GM12864 (cell line): Measurements from ENCODE around the gene CLIC4.
"Not testable (repeated sequence)": the region's sequence is repeated elsewhere in the genome, so short reads cannot be mapped to it uniquely, and the experiment has no call there.

ENCODE experiments used
- DNase-seq: peaks from one replicate; pipeline ENCODE4 v3.0.0-alpha.2; 2011; ENCODE audit warnings: low read depth
- H3K4me3 ChIP-seq: 2 replicates; pipeline ENCODE4 v1.5.1; 2011; ENCODE audit warnings: mild to moderate bottlenecking, low read depth, low read length, control low read depth
- TF ChIP-seq, protein P1 (sequence below): IDR thresholded peaks from 2 replicates; pipeline ENCODE4 v1.5.1; 2011; ENCODE audit warnings: low read depth, mild to moderate bottlenecking, moderate library complexity, low read length, control low read depth, inconsistent platforms; ENCODE audit errors: missing control alignments

The CLIC4 gene

DNA sequence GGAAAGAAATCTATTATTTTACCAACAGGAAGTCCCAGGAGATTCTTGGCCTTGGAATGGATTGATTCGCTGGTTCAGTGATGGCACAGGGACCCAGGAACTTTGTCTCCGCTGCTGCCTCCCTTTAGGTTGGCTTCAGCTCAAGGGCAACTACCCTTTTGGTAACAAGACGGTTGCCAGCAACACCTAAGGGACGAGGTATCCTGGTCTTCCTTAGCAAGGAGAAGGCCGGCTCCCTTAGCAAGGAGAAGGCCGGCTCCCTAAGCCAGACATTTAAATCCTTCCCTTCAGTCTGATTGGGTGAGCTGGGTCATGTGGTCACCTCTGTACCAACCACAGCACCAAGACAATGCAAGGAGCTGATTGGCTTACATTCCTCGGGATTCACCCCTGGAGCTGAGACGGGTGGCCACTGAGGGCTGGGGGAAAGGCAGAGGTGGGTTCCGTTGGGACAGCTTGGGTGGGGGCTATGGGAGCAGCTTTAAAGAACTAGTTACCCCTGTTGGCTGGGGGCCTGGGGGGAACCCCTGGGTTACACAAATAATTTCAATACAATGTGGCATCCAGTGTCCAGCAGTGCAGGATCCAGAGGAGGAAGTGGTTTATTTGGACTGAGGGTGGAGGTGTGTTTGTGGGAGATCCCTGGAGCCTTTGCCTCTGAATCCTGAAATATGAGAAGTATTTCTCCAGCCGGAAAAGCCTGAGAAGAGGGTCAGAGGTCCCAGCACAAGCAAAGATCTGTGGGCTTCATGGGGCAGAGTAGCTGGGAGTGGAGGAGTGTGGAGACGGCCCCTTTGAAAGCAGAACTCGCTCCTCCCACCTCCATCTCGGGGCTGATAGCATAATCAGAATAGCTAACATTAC lies 20.7 kb upstream of the CLIC4 start:
- DNase-seq, result no peak
- no peak overlapping the region for H3K4me3 ChIP-seq
- TF ChIP-seq, protein P1, sequence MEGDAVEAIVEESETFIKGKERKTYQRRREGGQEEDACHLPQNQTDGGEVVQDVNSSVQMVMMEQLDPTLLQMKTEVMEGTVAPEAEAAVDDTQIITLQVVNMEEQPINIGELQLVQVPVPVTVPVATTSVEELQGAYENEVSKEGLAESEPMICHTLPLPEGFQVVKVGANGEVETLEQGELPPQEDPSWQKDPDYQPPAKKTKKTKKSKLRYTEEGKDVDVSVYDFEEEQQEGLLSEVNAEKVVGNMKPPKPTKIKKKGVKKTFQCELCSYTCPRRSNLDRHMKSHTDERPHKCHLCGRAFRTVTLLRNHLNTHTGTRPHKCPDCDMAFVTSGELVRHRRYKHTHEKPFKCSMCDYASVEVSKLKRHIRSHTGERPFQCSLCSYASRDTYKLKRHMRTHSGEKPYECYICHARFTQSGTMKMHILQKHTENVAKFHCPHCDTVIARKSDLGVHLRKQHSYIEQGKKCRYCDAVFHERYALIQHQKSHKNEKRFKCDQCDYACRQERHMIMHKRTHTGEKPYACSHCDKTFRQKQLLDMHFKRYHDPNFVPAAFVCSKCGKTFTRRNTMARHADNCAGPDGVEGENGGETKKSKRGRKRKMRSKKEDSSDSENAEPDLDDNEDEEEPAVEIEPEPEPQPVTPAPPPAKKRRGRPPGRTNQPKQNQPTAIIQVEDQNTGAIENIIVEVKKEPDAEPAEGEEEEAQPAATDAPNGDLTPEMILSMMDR, result no peak

- H3K4me3 ChIP-seq, result no peak overlapping the region
- TF ChIP-seq, protein P1, result no peak
- DNase-seq, result no peak
Observed at GRCh38 chr1:24725209-24725651, 20.0 kb upstream of the CLIC4 start.

DNA sequence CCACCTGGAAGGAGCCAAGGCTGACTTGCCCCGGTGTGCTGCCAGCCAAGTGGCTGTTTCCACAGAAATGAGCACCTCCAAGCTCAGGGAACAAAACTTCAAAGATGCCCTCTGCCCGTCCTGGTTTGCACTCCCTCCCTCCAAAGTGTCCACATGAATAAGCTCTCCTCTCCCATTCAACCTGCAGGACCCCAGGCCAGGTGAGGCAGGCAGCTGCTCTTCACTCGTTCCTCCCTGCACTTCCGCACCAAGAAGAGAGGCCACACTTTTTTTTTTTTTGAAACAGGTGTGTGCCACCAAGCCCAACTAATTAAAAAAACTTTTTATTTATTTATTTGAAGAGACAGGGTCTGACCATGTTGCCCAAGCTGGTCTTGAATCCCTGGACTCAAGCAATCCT lies 18.5 kb upstream of the CLIC4 start:
- no peak overlapping the region for H3K4me3 ChIP-seq
- no peak for DNase-seq
- TF ChIP-seq, protein P1, result no peak

DNA sequence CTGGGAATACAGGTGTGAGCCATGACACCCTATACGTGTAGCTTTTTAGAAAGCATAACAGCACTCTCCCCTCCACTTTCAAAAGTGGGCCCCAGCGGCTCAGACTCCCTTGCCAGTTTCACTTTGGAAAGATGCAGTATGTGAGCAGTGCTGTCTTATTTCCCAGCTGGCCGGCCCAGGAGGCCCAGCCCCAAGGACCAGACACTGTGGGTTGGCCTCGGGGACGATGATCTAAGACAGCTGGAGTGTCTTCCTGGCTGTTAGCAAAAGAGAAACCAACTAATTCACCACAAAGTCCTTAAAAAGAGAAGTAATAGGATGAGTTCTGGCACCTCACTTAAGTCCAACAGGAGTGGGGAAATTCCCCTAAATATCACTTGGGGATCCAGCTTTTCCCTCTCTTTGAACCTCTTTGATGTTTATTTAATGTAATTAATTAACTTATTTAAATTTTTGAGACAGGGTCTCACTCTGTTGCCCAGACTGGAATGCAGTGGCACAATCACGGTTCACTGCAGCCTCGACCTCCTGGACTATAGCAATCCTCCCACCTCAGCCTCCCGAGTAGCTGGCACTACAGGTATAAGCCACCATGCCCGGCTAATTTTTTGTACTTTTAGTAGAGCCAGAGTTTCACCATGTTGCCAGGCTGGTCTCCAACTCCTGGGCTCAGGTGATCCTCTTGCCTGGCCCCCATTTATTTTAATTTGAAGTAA lies 17.6 kb upstream of the CLIC4 start:
- DNase-seq, result no peak
- H3K4me3 ChIP-seq, result no peak overlapping the region
- TF ChIP-seq, protein P1, result no peak

- TF ChIP-seq, protein P1, result no peak
- DNase-seq, result no peak
- H3K4me3 ChIP-seq, result no peak overlapping the region
Observed at GRCh38 chr1:24728982-24729381, 16.3 kb upstream of the CLIC4 start.

DNA sequence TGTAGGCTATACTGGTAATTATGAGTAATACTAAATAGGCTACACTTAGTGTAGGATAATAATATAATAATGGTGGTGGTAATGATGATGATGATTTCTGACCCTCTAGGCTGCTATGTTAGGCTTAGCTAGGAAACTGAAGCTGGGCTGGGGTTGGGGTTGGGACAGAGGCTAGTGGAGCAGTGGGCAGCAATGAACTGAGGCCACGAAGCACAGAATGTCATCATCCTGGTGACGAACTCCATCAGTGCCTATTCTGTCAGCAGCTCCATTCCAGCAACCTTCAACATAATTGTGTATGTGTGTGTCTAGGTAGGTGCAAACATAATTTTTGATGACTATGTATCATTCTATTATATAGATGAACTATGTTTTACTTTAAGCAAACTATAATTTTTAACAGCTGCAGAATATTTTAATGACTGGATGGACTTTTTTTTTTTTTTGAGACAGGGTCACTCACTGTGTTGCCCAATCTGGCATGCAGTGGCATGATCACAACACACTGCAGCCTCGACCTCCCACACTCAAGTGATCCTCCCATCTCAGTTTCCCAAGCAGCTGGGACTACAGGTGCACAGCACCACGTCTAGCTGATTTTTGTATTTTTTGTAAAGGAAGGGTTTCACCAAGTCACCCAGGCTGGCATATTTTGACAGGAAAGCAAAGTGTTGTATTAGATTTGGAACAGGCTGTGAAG lies 12.9 kb upstream of the CLIC4 start:
- TF ChIP-seq, protein P1, result no peak
- H3K4me3 ChIP-seq, result no peak overlapping the region
- no peak for DNase-seq

DNA sequence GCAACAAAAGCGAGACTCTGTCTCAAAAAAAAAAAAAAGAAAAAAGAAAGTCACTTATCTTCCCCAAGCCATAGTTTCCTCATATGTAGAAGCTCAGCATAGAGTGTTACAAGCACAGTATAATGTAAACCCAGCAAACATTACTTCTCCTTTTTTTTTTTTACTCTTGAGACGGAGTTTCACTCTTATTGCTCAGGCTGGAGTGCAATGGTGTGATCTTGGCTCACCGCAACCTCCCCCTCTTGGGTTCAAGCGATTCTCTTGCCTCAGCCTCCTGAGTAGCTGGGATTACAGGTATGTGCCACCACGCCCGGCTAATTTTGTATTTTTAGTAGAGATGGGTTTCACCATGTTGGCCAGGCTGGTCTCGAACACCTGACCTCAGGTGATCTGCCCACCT lies 11.9 kb upstream of the CLIC4 start:
- DNase-seq, result not testable (repeated sequence)

More for the DNA sequence above, 11.9 kb upstream of the CLIC4 start:
- not testable (repeated sequence) for H3K4me3 ChIP-seq
